Dermis blood vessel endothelial cell (primary cell): ENCODE results near the gene STOML1. TPM values are rescaled to one million over a fixed set of nuclear protein-coding genes. Genes with fewer than 3 reads are reported as not detected.

Source experiments
- DNase-seq: peaks from one replicate; pipeline ENCODE4 v3.0.0; 2010
- total RNA-seq: library from RNA; depleted of rRNA; stranded (reverse); fragments of >200 nt; gene quantifications from 2 replicates; pipeline ENCODE4 v1.2.3, GENCODE V29; 2014

STOML1 gene
- total RNA-seq, 1 donor from 2014 or later, result 19.9 TPM

GRCh38 chr15:73928971-73929627 lies 63.0 kb downstream of the STOML1 start:
- no peak for DNase-seq

Other genes with a start within 250 kb of the STOML1 start
- not detected in 2 replicates for gene INSYN1, start 238.9 kb downstream of the STOML1 start, total RNA-seq
- not detected in 2 replicates for gene TBC1D21, start 118.7 kb downstream of the STOML1 start, total RNA-seq
- gene LOXL1, start 65.8 kb downstream of the STOML1 start, total RNA-seq, result 0.68 and 0.70 TPM in 2 replicates
- 95.5 and 176 TPM in 2 replicates for gene PML, start 2.4 kb upstream of the STOML1 start, total RNA-seq
- not detected in 2 replicates for gene GOLGA6A, start 90.3 kb upstream of the STOML1 start, total RNA-seq
- not detected in 2 replicates for gene ISLR2, start 138.3 kb upstream of the STOML1 start, total RNA-seq
- gene ISLR, start 181.4 kb upstream of the STOML1 start, total RNA-seq, result 0.17 and 0.79 TPM in 2 replicates
- 0.51 TPM in 1 of 2 replicates, not detected in the other for gene STRA6, start 210.5 kb upstream of the STOML1 start, total RNA-seq
- 0.05 TPM in 1 of 2 replicates, not detected in the other for gene CCDC33, start 244.0 kb upstream of the STOML1 start, total RNA-seq